ENCODE data around the gene KLHL29. TPM values are rescaled to one million over a fixed set of nuclear protein-coding genes. Genes with fewer than 3 reads are reported as not detected.

KLHL29 gene
- total RNA-seq, 1 experiment from 2014 or later: 2.4 TPM

DNA sequence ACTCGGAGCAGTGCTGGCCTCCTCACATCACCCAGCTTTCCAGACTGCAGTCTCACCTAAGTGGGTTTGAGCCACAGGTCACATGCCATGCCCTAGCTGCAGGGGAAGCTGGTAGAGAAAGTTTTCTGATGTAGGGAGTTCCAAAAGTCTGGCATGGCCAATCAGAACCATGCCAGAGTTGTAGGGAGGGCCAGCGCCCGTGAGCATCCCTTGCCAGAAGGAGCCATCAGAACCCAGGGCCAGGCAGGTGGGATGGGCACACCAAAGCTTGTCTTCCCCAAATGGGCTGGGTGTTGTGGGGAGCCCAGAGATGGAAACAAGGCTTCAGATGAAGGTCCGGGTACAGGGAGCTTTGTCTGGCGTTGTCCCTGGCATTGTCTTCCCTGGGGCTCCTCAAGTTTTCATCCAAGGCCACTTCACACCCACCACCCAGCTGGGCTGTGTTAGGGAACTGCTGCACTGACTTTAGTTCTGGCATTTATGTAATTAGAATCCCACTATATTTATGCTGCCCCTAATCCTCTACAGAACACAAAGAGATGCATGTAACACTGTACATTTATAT is 247.9 kb downstream of the KLHL29 start:
- H4K5ac ChIP-seq (ENCODE audit: insufficient read length, low read depth, low read length): no peak overlapping the region
- H3K4me1 ChIP-seq (ENCODE audit: insufficient read depth, low read length): no peaks in the 10 kb centered on the region
- no peak overlapping the region for H3K9ac ChIP-seq (ENCODE audit: extremely low read depth, insufficient read length, low read length)
- no peak overlapping the region for H3K56ac ChIP-seq (ENCODE audit: insufficient read length, low read depth, low read length)
- Mint-ChIP-seq H3K36me3 (ENCODE audit: insufficient read depth in 1 of 3, low read depth in 3 of 3) (no peaks in the 10 kb centered on the region; a peak in 1 of 7 replicates), H3K27me3 (ENCODE audit: low read depth) (no peaks in the 10 kb centered on the region), H3K4me3 (no peak overlapping the region), H3K27ac (no peak overlapping the region), H3K9me3 (no peaks in the 10 kb centered on the region), H3K4me1 (peaks cover 18 to 25% of the 10 kb centered on the region in 2 experiments)
- H3T11ph ChIP-seq (ENCODE audit: low read length): no peak overlapping the region
- H2BK120ac ChIP-seq (ENCODE audit: low read depth, low read length, poor library complexity, severe bottlenecking): no peak overlapping the region
- no peaks in the 10 kb centered on the region for H3K79me2 ChIP-seq (ENCODE audit: insufficient read depth, low read length)
- DNase-seq: no peak
- no peak overlapping the region for H3K14ac ChIP-seq (ENCODE audit: insufficient read depth, low read length)
- no peak overlapping the region for H4K91ac ChIP-seq (ENCODE audit: insufficient read length, low read depth, low read length)
- H3K4me2 ChIP-seq (ENCODE audit: insufficient read depth, insufficient read length, low read length): no peak overlapping the region
- no peak overlapping the region for H2BK5ac ChIP-seq (ENCODE audit: insufficient read length, low read length)
- no peaks in the 10 kb centered on the region for H4K20me1 ChIP-seq (ENCODE audit: control insufficient read depth, insufficient read depth, insufficient read length)
- no peaks in the 10 kb centered on the region for H3K9me3 ChIP-seq (ENCODE audit: control insufficient read depth, low read depth, low read length)
- no peak overlapping the region for H2BK15ac ChIP-seq (ENCODE audit: low read depth, low read length)
- no peak overlapping the region for H2AK5ac ChIP-seq (ENCODE audit: insufficient read length, low read length)
- TF ChIP-seq, protein P1, sequence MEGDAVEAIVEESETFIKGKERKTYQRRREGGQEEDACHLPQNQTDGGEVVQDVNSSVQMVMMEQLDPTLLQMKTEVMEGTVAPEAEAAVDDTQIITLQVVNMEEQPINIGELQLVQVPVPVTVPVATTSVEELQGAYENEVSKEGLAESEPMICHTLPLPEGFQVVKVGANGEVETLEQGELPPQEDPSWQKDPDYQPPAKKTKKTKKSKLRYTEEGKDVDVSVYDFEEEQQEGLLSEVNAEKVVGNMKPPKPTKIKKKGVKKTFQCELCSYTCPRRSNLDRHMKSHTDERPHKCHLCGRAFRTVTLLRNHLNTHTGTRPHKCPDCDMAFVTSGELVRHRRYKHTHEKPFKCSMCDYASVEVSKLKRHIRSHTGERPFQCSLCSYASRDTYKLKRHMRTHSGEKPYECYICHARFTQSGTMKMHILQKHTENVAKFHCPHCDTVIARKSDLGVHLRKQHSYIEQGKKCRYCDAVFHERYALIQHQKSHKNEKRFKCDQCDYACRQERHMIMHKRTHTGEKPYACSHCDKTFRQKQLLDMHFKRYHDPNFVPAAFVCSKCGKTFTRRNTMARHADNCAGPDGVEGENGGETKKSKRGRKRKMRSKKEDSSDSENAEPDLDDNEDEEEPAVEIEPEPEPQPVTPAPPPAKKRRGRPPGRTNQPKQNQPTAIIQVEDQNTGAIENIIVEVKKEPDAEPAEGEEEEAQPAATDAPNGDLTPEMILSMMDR (conservative IDR thresholded peaks at IDR 0.05): no peak
- H3K18ac ChIP-seq (ENCODE audit: insufficient read length, low read depth, low read length): no peak overlapping the region
- H3K27me3 ChIP-seq (ENCODE audit: insufficient read depth, low read length): no peaks in the 10 kb centered on the region
- no peak overlapping the region for H2AFZ ChIP-seq (ENCODE audit: low read length)
- H2BK20ac ChIP-seq (ENCODE audit: low read depth, low read length, poor library complexity, severe bottlenecking): no peak overlapping the region
- H3K27ac ChIP-seq (ENCODE audit: insufficient read length, low read depth, low read length): no peak overlapping the region
- no CpG with 5 or more reads among the region's 5 CpGs for WGBS (ENCODE audit: extremely low coverage, insufficient read length, low lambda C conversion rate)
- no peak overlapping the region for H3K4ac ChIP-seq (ENCODE audit: low read depth, low read length)
- H3K79me1 ChIP-seq (ENCODE audit: insufficient read depth, low read depth, low read length, poor library complexity, severe bottlenecking): no peaks in the 10 kb centered on the region
- no peaks in the 10 kb centered on the region for H3K23me2 ChIP-seq (ENCODE audit: insufficient read length, low read depth, low read length, poor library complexity, severe bottlenecking)
- no peak overlapping the region for H2BK12ac ChIP-seq (ENCODE audit: insufficient read length, low read depth, low read length)
- no peak overlapping the region for H4K8ac ChIP-seq (replicated peaks; ENCODE audit: insufficient read length, low read depth, low read length)
- no peak overlapping the region for H3K23ac ChIP-seq (ENCODE audit: insufficient read length, low read depth, low read length)
